A549 (cell line): ENCODE results near the gene PHEX. TPM values are rescaled to one million over a fixed set of nuclear protein-coding genes. Genes with fewer than 3 reads are reported as not detected.

Source experiments
- ATAC-seq, 2 experiments: fragments of 200-7000 bp in 1 of 2; fragments of >200 bp in 1 of 2; cut with Nextera tagmentation in 1 of 2; cut with Tn5 transposase in 1 of 2; 3 replicates each; pipeline versions ENCODE4 v1.8.0 to v1.9.1; 2018 to 2020; ENCODE audit warnings: mild to moderate bottlenecking in 1 of 2, moderate library complexity in 1 of 2
- CTCF ChIA-PET: fragments of 300-600 bp; sonication (Branson Sonifier 250); formaldehyde crosslinking; extraction: SDS; loops from one replicate; lab custom pipeline; 2021; ENCODE audit warnings: antibody characterized with exemption, inconsistent platforms; lab: Yijun Ruan, JAX
- POLR2A ChIA-PET: fragments of 350-600 bp; formaldehyde crosslinking; extraction: SDS; loops from one replicate; lab custom pipeline; 2021; ENCODE audit warnings: antibody characterized with exemption, inconsistent platforms; lab: Yijun Ruan, JAX
- DNase-seq, 2 experiments: peaks; one replicate each; pipeline versions ENCODE4 v3.0.0 to v3.0.0-alpha.2; 2011 to 2016; ENCODE audit warnings: low read depth in 1 of 2, low spot score in 1 of 2
- FAIRE-seq: peaks from 2 replicates; lab custom pipeline; 2011; peaks lifted over from hg19 to GRCh38; lab: Jason Lieb, UNC
- H3K27ac ChIP-seq, 2 experiments: fragments of >200 bp; sonication (Bioruptor Twin); formaldehyde crosslinking; 3 replicates each; pipeline ENCODE4 v1.5.1; 2016 to 2017
- H3K4me1 ChIP-seq: fragments of >200 bp; sonication (Bioruptor Twin); formaldehyde crosslinking; 3 replicates; pipeline ENCODE4 v1.6.1; 2016
- H3K4me2 ChIP-seq: fragments of >200 bp; sonication (Bioruptor Twin); formaldehyde crosslinking; 3 replicates; pipeline ENCODE4 v1.6.1; 2016
- H3K4me3 ChIP-seq: fragments of >200 bp; sonication (Bioruptor Twin); formaldehyde crosslinking; 3 replicates; pipeline ENCODE4 v1.5.1; 2016
- H3K9me3 ChIP-seq: fragments of >200 bp; sonication (Bioruptor Twin); formaldehyde crosslinking; 3 replicates; pipeline ENCODE4 v1.6.1; 2016
- BHLHE40 ChIP-seq: IDR thresholded peaks from 2 replicates; pipeline ENCODE4 v1.6.1; 2012; ENCODE audit warnings: low read depth, low read length, inconsistent platforms
- CBX8 ChIP-seq: fragments of 200-600 bp; sonication (generic); IDR thresholded peaks from 2 replicates; pipeline ENCODE4 v1.6.1; 2016
- CEBPB ChIP-seq, 2 experiments: fragments of >200 bp in 1 of 2; sonication (Bioruptor Twin) in 1 of 2; formaldehyde crosslinking in 1 of 2; IDR thresholded peaks; 2 replicates each; pipeline ENCODE4 v1.6.1; 2012 to 2016
- EHF ChIP-seq: fragments of 250-450 bp; sonication (Bioruptor Pico); IDR thresholded peaks from 2 replicates; pipeline ENCODE4 v1.5.0; 2020; ENCODE audit warnings: mild to moderate bottlenecking
- EP300 ChIP-seq, 2 experiments: fragments of >200 bp; sonication (Bioruptor Twin); formaldehyde crosslinking; IDR thresholded peaks; 2 replicates in 1 of 2; 3 replicates in 1 of 2; pipeline ENCODE4 v1.6.1; 2016 to 2017
- ESRRA ChIP-seq: fragments of 150-350 bp; IDR thresholded peaks from 2 replicates; pipeline ENCODE4 v1.6.1; 2014; ENCODE audit warnings: mild to moderate bottlenecking, low read length, borderline replicate concordance
- FOXS1 ChIP-seq: fragments of 250-450 bp; sonication (Bioruptor Pico); IDR thresholded peaks from 2 replicates; pipeline ENCODE4 v1.5.0; 2020; ENCODE audit warnings: mild to moderate bottlenecking, moderate library complexity
- HOXA7 ChIP-seq: fragments of 250-450 bp; sonication (Bioruptor Pico); IDR thresholded peaks from 2 replicates; pipeline ENCODE4 v1.5.0; 2020; ENCODE audit warnings: mild to moderate bottlenecking, moderate library complexity
- HOXB13 ChIP-seq: fragments of 250-450 bp; sonication (Bioruptor Pico); IDR thresholded peaks from 2 replicates; pipeline ENCODE4 v1.5.0; 2020; ENCODE audit warnings: low read depth, mild to moderate bottlenecking, moderate library complexity
- HOXB5 ChIP-seq: fragments of 250-450 bp; sonication (Bioruptor Pico); IDR thresholded peaks from 2 replicates; pipeline ENCODE4 v1.5.0; 2020; ENCODE audit warnings: mild to moderate bottlenecking, moderate library complexity
- MAZ ChIP-seq: fragments of 150-350 bp; IDR thresholded peaks from 2 replicates; pipeline ENCODE4 v1.6.1; 2014; ENCODE audit warnings: antibody characterized with exemption, low read depth, low read length, borderline replicate concordance
- NFE2L2 ChIP-seq: fragments of 150-350 bp; conservative IDR thresholded peaks from 2 replicates; pipeline ENCODE4 v1.6.1; 2014; ENCODE audit warnings: low read length
- NPAS2 ChIP-seq: fragments of 250-450 bp; sonication (Bioruptor Pico); IDR thresholded peaks from 2 replicates; pipeline ENCODE4 v1.8.0; 2022; ENCODE audit warnings: mild to moderate bottlenecking, moderate library complexity, borderline replicate concordance
- PHF8 ChIP-seq: fragments of 200-600 bp; sonication (generic); IDR thresholded peaks from 2 replicates; pipeline ENCODE4 v1.6.1; 2016; ENCODE audit warnings: low read depth, mild to moderate bottlenecking, antibody characterized with exemption, moderate library complexity, borderline replicate concordance
- RARB ChIP-seq: fragments of 250-450 bp; sonication (Bioruptor Pico); IDR thresholded peaks from 2 replicates; pipeline ENCODE4 v1.8.0; 2021; ENCODE audit warnings: mild to moderate bottlenecking, moderate library complexity
- RCOR1 ChIP-seq: fragments of 150-350 bp; IDR thresholded peaks from 2 replicates; pipeline ENCODE4 v1.6.1; 2014; ENCODE audit warnings: antibody characterized with exemption, low read length, low read depth
- REST ChIP-seq: fragments of 200-600 bp; sonication (generic); IDR thresholded peaks from 2 replicates; pipeline ENCODE4 v1.6.1; 2016; ENCODE audit warnings: antibody characterized with exemption, mild to moderate bottlenecking, moderate library complexity
- RFX5 ChIP-seq: fragments of 450-650 bp; IDR thresholded peaks from 2 replicates; pipeline ENCODE4 v1.7.1; 2014; ENCODE audit warnings: antibody characterized with exemption, mild to moderate bottlenecking, moderate library complexity
- SMC3 ChIP-seq: fragments of >200 bp; sonication (Bioruptor Twin); formaldehyde crosslinking; IDR thresholded peaks from 3 replicates; pipeline ENCODE4 v1.6.1; 2018; ENCODE audit warnings: inconsistent platforms
- TFCP2L1 ChIP-seq: fragments of 250-450 bp; sonication (Bioruptor Pico); IDR thresholded peaks from 2 replicates; pipeline ENCODE4 v1.5.0; 2021; ENCODE audit warnings: mild to moderate bottlenecking
- TP53 ChIP-seq: fragments of 250-450 bp; sonication (Bioruptor Pico); IDR thresholded peaks from 2 replicates; pipeline ENCODE4 v1.5.0; 2021; ENCODE audit warnings: mild to moderate bottlenecking, moderate library complexity
- USF2 ChIP-seq: fragments of 450-650 bp; IDR thresholded peaks from 2 replicates; pipeline ENCODE4 v1.6.1; 2014; ENCODE audit warnings: antibody characterized with exemption
- ZC3H11A ChIP-seq: fragments of 450-650 bp; IDR thresholded peaks from 2 replicates; pipeline ENCODE4 v1.6.1; 2014; ENCODE audit warnings: antibody characterized with exemption, mild to moderate bottlenecking
- ZNF302 ChIP-seq: fragments of 250-450 bp; sonication (Bioruptor Pico); IDR thresholded peaks from 2 replicates; pipeline ENCODE4 v1.9.0; 2021; ENCODE audit warnings: inconsistent platforms, mild to moderate bottlenecking, moderate library complexity
- ZSCAN20 ChIP-seq: fragments of 250-450 bp; sonication (Bioruptor Pico); IDR thresholded peaks from 2 replicates; pipeline ENCODE4 v1.8.0; 2022; ENCODE audit warnings: mild to moderate bottlenecking, moderate library complexity
- WGBS: methylation state at CpG from one replicate; pipeline ENCODE4 v1.1.6; 2017; ENCODE audit errors: missing lambda C conversion rate; 5-methylcytosine and 5-hydroxymethylcytosine counted together
- polyA plus RNA-seq, 4 experiments: library from polyadenylated mRNA; depleted of rRNA in 3 of 4; stranded (reverse); fragments of >200 nt; fragmentation: RNase III in 1 of 4; extraction: RNeasy Plus Mini Kit Qiagen cat#74134 plus additional on column Dnase treatment in 1 of 4; gene quantifications; 2 replicates in 3 of 4; 3 replicates in 1 of 4; pipeline ENCODE4 v1.2.3, GENCODE V29; 2011 to 2017

PHEX gene
- polyA plus RNA-seq, 2 of the 4 experiments (the other 2 are of a cell fraction): 0.28 to 0.98 TPM

DNA sequence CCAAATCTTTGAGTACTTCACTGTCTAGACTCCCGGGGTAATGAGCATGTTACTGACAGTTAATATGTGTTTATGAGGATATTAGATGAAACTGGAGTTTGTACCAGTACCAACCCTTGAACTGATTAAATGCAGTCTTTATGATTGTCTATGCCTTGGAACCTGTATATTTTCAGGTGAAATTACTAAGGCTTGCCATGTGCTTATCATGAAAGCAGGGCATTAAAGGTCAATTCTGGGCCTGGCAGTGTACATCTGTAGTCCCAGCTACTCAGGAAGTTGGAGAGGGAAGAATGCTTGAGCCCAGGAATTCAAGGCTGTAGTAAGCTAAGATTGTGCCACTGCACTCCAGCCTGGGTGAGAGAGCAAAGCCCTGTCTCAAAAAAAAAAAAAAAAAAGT is 27.6 kb downstream of the PHEX start:
- H3K4me3 ChIP-seq: no peak overlapping the region
- 100% methylated on average over 1 of the region's 1 CpG for WGBS
- no peak overlapping the region for H3K27ac ChIP-seq
- no peak overlapping the region for H3K4me2 ChIP-seq
- H3K4me1 ChIP-seq: no peaks in the 10 kb centered on the region
- ATAC-seq: no peak
- ChIA-PET CTCF (no interaction called here), POLR2A (no interaction called here)
- no peak for FAIRE-seq
- DNase-seq: no peak
- no peak for TF ChIP-seq BHLHE40
- TF ChIP-seq PHF8: no peak
- TF ChIP-seq HOXB13 (CRISPR knock-in tag): no peak
- no peak for TF ChIP-seq RARB (CRISPR knock-in tag)
- no peak for TF ChIP-seq TFCP2L1 (CRISPR knock-in tag)
- TF ChIP-seq ZC3H11A: no peak
- TF ChIP-seq USF2: no peak
- no peak for TF ChIP-seq ESRRA
- TF ChIP-seq CBX8: no peak
- no peak for TF ChIP-seq RCOR1
- no peak for TF ChIP-seq EP300 (IDR thresholded peaks at IDR 0.05)
- no peak for TF ChIP-seq EHF (CRISPR knock-in tag)
- no peak for TF ChIP-seq MAZ
- TF ChIP-seq SMC3: no peak
- no peak for TF ChIP-seq FOXS1 (CRISPR knock-in tag)
- TF ChIP-seq, all 56 proteins: peak for 0
- H3K9me3 ChIP-seq: no peaks in the 10 kb centered on the region

DNA sequence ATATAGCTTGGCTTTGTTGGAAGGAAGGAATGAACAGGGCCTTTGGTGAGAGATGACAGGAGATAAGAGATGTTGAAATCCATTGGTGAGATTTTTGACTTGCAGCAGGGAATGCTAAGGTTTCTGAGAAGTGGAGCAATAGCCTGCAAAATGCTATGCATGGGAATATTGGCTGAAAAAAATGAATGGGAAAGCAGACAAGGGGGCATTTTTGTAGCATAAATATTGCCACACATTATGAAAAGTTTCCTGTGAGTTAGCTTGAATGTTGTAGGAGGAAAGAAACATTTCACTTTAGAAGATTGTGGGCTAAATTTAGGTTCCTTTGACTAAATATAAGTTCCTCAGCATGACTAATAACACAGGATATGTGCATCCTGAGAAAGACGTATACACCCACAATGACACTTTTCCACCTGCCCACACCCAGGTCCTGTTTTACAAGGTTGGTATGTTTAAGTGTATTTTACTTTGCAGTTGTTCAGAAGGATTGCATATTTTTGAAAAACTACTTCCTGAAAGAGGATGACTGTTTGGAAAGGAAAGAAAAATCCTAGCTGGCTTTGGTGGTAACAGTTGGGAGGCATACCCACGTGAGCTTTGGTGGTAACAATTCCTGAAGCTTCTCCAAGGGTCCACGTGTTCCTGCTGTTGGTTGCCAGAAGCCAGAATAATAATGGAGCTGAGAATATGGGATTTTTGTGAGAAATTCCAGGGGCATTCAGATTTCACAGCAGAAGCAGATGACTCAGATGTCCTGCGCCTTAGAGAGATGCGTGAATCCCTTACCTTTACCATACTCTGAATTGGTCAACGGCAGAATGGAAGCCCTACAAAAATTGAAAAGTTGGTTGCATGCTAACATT is 28.5 kb downstream of the PHEX start:
- Histone ChIP-seq H3K4me1 (no peaks in the 10 kb centered on the region), H3K4me3 (no peak overlapping the region), H3K4me2 (no peak overlapping the region), H3K27ac (no peak overlapping the region), H3K9me3 (no peaks in the 10 kb centered on the region)
- CTCF ChIA-PET: interaction anchor here (1.1 kb wide), 1 partner anchor 10 kb away, joined by 3 read pairs; no protein-coding TSS in a partner anchor
- TF ChIP-seq ZSCAN20 (CRISPR knock-in tag): no peak
- no peak for TF ChIP-seq RFX5
- TF ChIP-seq REST: no peak
- TF ChIP-seq ZNF302 (CRISPR knock-in tag): no peak
- TF ChIP-seq CEBPB (IDR thresholded peaks at IDR 0.05): no peak
- no peak for TF ChIP-seq HOXB5 (CRISPR knock-in tag)
- TF ChIP-seq ZC3H11A: no peak
- TF ChIP-seq TP53 (CRISPR knock-in tag): no peak
- no peak for TF ChIP-seq EHF (CRISPR knock-in tag)
- no peak for TF ChIP-seq NFE2L2
- TF ChIP-seq NPAS2 (CRISPR knock-in tag): no peak
- no peak for TF ChIP-seq HOXA7
- ATAC-seq (no peak), FAIRE-seq (no peak), DNase-seq (peak in 1 of 2 experiments; percentile 16)
- POLR2A ChIA-PET: no interaction called here
- WGBS: 65% methylated on average over 6 of the region's 6 CpGs
